Measurements from ENCODE around the gene ROR2.

Gene ROR2

DNA sequence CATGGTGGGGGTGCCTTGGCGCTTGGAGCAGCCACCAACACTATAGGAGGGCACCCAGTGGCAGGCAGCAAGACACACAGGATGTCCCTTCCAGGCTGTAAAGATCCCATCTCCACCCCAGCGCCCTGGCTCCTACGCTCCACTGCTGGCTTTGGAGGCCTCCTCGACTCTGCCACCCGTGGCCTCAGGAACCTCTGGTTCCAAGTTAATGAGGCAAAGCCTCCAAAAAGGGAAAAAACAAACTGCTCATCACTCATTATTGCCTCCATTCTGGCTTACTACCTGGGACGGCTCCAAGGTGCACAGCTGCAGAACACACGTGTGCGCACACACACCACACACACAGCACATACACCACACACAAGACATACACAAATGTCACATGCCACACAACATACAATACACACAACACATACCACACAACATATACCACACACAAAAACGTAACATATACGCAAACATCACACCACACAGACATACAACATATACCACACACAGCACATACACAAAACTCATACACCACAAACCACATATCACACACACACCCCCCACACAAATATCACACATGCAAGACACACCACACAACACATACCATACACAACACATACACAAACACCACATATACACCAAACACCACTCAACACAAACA is 45.3 kb downstream of the ROR2 start:
- in situ Hi-C loops (cut with MboI; ENCODE audit: low pct_unique_long_range_greater_than_20kb, low sequenced_read_pairs, unreplicated experiment) = no loop called here
- no peak for DNase-seq (ENCODE audit: low spot score)
- TF ChIP-seq, protein P1, sequence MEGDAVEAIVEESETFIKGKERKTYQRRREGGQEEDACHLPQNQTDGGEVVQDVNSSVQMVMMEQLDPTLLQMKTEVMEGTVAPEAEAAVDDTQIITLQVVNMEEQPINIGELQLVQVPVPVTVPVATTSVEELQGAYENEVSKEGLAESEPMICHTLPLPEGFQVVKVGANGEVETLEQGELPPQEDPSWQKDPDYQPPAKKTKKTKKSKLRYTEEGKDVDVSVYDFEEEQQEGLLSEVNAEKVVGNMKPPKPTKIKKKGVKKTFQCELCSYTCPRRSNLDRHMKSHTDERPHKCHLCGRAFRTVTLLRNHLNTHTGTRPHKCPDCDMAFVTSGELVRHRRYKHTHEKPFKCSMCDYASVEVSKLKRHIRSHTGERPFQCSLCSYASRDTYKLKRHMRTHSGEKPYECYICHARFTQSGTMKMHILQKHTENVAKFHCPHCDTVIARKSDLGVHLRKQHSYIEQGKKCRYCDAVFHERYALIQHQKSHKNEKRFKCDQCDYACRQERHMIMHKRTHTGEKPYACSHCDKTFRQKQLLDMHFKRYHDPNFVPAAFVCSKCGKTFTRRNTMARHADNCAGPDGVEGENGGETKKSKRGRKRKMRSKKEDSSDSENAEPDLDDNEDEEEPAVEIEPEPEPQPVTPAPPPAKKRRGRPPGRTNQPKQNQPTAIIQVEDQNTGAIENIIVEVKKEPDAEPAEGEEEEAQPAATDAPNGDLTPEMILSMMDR (IDR thresholded peaks at IDR 0.05; ENCODE audit: extremely low read depth, insufficient read depth, missing control alignments) = no peak

DNA sequence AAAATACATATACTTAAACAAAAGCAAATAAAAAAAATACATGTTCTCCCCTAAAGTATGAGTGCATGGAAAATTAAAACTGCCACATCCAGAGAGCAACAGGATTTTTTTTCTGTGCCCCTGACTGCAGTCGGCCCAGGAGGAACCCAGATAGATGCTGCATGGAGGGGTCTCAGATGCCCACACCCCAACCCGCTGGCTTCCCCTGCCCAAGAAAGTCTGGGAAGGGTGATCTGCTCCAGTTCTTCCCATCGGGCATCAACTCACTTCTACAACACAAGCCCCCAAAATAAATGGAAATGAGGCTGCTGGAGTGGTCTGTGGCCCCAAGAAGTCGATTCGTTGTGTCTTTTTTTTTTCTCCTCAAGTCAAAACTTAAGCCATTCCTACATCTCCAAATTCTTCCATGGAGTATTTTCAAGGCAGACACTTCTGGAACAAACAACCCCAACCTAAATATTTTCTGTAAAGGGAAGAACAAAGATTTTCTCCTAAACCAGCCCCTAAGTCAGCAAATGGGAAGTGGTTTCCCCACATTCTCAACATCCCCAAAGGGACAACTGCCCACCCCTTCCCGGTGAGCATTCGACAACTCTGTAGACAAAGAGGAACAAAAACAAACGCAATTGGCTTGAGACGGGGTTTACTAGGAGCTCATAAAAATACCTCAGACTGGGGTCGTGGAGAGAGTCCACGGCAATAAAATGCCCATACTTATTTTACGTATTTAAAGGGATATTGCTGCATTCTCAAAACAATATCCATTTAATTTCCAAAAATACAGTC is 46.7 kb downstream of the ROR2 start:
- no peak for DNase-seq (ENCODE audit: low spot score)
- TF ChIP-seq, protein P1 (IDR thresholded peaks at IDR 0.05; ENCODE audit: extremely low read depth, insufficient read depth, missing control alignments) = no peak
- in situ Hi-C loops (cut with MboI; ENCODE audit: low pct_unique_long_range_greater_than_20kb, low sequenced_read_pairs, unreplicated experiment) = no loop called here

DNA sequence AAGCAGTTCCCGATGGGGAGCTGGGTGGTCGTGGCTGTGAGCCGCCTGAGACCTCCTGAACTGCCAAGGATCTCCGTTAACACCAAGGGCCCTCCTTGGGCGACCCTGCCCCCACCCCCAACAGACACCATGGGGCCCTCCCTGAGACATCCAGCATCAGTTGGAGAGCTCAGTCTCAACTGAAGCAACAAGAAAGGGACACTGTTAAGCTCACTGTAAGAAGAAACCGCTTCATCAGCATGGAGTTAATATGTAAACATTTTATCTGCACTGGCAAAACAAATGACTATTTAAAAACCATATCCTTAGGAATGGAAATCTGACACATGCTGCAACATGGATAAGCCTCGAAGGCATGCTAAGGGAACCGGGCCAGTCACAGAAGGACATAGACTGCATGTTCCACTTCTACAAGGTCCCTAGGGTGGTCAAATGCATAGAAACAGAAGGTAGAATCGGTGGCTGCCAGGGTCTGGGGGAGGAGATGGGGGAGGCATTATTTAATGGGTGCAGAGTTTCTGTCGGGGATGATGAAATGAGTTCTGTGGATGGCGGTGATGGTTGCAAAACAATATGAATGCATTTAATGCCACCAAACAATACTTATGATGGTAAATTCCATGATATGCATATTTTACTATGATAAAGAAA is 47.4 kb downstream of the ROR2 start:
- TF ChIP-seq, protein P1 (IDR thresholded peaks at IDR 0.05; ENCODE audit: extremely low read depth, insufficient read depth, missing control alignments) = no peak
- in situ Hi-C loops (cut with MboI; ENCODE audit: low pct_unique_long_range_greater_than_20kb, low sequenced_read_pairs, unreplicated experiment) = no loop called here
- DNase-seq (ENCODE audit: low spot score) = no peak

DNA sequence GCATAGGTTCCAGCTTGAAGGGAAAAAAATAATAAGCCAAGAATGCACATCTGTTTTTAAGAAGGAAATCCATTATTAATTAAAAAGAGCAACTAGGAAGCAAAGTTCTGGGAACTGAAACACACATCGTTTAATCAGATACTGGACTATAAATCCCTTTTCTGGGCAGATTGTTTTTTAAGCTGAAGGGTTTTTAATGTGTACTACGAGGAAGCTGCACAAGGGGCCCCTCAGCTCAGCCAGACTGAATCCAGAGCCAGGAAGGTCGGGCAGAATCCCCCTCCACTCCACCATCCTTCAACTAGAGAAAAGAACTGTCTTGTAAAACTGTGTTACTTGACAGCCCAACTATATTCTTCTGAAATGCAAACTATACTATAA is 49.2 kb downstream of the ROR2 start:
- in situ Hi-C loops (cut with MboI; ENCODE audit: low pct_unique_long_range_greater_than_20kb, low sequenced_read_pairs, unreplicated experiment) = no loop called here
- TF ChIP-seq, protein P1 (IDR thresholded peaks at IDR 0.05; ENCODE audit: extremely low read depth, insufficient read depth, missing control alignments) = no peak
- DNase-seq (ENCODE audit: low spot score) = no peak

GRCh38 chr9:91900055-91900796 is 49.8 kb downstream of the ROR2 start:
- DNase-seq (ENCODE audit: low spot score) = no peak
- TF ChIP-seq, protein P1 (IDR thresholded peaks at IDR 0.05; ENCODE audit: extremely low read depth, insufficient read depth, missing control alignments) = no peak
- in situ Hi-C loops (cut with MboI; ENCODE audit: low pct_unique_long_range_greater_than_20kb, low sequenced_read_pairs, unreplicated experiment) = no loop called here

DNA sequence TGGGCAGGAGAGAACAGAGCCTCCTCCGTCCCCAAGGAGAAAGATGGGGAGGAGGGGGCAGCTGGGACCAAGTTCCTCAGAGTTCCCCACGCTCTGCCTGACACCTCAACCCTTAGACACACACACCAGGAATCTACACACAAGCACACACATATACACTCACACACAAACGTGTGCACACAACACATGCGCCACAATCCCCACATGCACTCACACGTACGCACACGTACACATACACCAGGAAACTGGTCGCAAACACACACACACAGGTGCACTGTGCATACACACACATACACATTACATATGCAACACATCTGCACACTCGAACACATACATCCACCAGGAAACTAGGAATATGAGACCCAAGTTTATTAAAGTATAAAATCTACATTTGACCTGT is 50.4 kb downstream of the ROR2 start:
- in situ Hi-C loops (cut with MboI; ENCODE audit: low pct_unique_long_range_greater_than_20kb, low sequenced_read_pairs, unreplicated experiment) = no loop called here
- TF ChIP-seq, protein P1 (IDR thresholded peaks at IDR 0.05; ENCODE audit: extremely low read depth, insufficient read depth, missing control alignments) = no peak
- DNase-seq (ENCODE audit: low spot score) = no peak
